DOHH2 (cell line): ENCODE data around the gene SORD.
"Not testable (repeated sequence)": the region's sequence is repeated elsewhere in the genome, so short reads cannot be mapped to it uniquely, and the experiment has no call there.

ENCODE experiments used
- H3F3A ChIP-seq: fragments of 200-600 bp; sonication (generic), shearing (Covaris generic); 2 replicates; pipeline ENCODE4 v1.6.0; 2016; ENCODE audit warnings: antibody characterized with exemption, mild to moderate bottlenecking; ENCODE audit not compliant: control insufficient read depth, insufficient read depth
- H3K27ac ChIP-seq: fragments of 200-600 bp; sonication (generic); 2 replicates; pipeline ENCODE4 v1.5.1; 2014; ENCODE audit warnings: low read depth, mild to moderate bottlenecking, low read length, moderate library complexity
- H3K27me3 ChIP-seq: fragments of 200-600 bp; sonication (generic); 2 replicates; pipeline ENCODE4 v1.6.1; 2014; ENCODE audit warnings: mild to moderate bottlenecking, low read length, mixed read lengths; ENCODE audit not compliant: control insufficient read depth
- H3K36me3 ChIP-seq: fragments of 200-600 bp; sonication (generic); 2 replicates; pipeline ENCODE4 v1.6.1; 2014; ENCODE audit warnings: mild to moderate bottlenecking, low read length, moderate library complexity, mixed read lengths; ENCODE audit not compliant: control insufficient read depth
- H3K4me1 ChIP-seq: fragments of 200-600 bp; sonication (generic); 2 replicates; pipeline ENCODE4 v1.6.1; 2014; ENCODE audit warnings: mild to moderate bottlenecking, low read length, mixed read lengths; ENCODE audit not compliant: control insufficient read depth
- H3K4me2 ChIP-seq: fragments of 200-600 bp; sonication (generic); 2 replicates; pipeline ENCODE4 v1.6.0; 2014; ENCODE audit warnings: mild to moderate bottlenecking, low read length, moderate library complexity
- H3K4me3 ChIP-seq: fragments of 200-600 bp; sonication (generic); 2 replicates; pipeline ENCODE4 v1.5.1; 2014; ENCODE audit warnings: mild to moderate bottlenecking, low read length, mixed read lengths
- H3K79me2 ChIP-seq: fragments of 200-600 bp; sonication (generic); 2 replicates; pipeline ENCODE4 v1.6.1; 2014; ENCODE audit warnings: mild to moderate bottlenecking, low read length, mixed read lengths; ENCODE audit not compliant: control insufficient read depth
- H3K9me2 ChIP-seq: fragments of 200-600 bp; sonication (generic); replicated peaks from 2 replicates; pipeline ENCODE4 v1.6.1; 2014; ENCODE audit warnings: mild to moderate bottlenecking, low read length, mixed read lengths; ENCODE audit not compliant: control insufficient read depth
- H3K9me3 ChIP-seq: fragments of 200-600 bp; sonication (generic); 2 replicates; pipeline ENCODE4 v1.6.1; 2014; ENCODE audit warnings: antibody characterized with exemption, low read length, mixed read lengths; ENCODE audit not compliant: control insufficient read depth, insufficient read depth
- H4K20me1 ChIP-seq: fragments of 200-600 bp; sonication (generic); 2 replicates; pipeline ENCODE4 v1.6.0; 2014; ENCODE audit warnings: low read depth, mild to moderate bottlenecking, antibody characterized with exemption, low read length, moderate library complexity; ENCODE audit not compliant: control insufficient read depth, insufficient read depth
- CTCF ChIP-seq: fragments of 200-600 bp; sonication (generic); IDR thresholded peaks from one replicate; pipeline ENCODE4 v1.5.1; 2014; ENCODE audit warnings: antibody characterized with exemption, mild to moderate bottlenecking, low read depth, low read length; ENCODE audit not compliant: poor library complexity, severe bottlenecking
- EZH2phosphoT487 ChIP-seq: fragments of 200-600 bp; sonication (generic); IDR thresholded peaks from 2 replicates; pipeline ENCODE4 v1.6.1; 2017; ENCODE audit warnings: borderline replicate concordance, mild to moderate bottlenecking, antibody characterized with exemption, low read length, moderate library complexity, mixed read lengths

The SORD gene

DNA sequence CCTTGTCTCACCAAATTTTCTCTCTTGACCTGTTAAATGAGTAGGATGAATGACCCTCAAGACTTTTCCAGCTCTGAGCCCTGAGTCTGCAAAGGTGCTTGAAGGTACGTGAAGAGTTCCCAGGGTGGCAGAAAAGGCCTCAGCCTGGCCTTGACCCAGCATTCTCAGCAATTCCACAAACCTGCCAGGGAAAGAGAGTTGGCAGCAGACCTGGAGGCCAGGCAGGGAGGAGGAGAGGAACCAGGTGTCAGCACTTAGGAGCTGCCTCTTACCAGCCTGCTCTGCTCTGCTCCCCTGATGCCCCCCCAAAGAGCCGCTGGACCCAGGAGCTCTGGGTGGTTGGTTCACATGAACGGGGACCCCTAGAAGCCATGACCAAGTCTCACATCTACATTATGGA is 57.6 kb downstream of the SORD start:
- not testable (repeated sequence) for H3K4me3 ChIP-seq, H3K4me1 ChIP-seq, H3K36me3 ChIP-seq, H3K9me2 ChIP-seq, H3K79me2 ChIP-seq, H3K27ac ChIP-seq, H3F3A ChIP-seq, H3K4me2 ChIP-seq, H4K20me1 ChIP-seq, H3K27me3 ChIP-seq, H3K9me3 ChIP-seq

DNA sequence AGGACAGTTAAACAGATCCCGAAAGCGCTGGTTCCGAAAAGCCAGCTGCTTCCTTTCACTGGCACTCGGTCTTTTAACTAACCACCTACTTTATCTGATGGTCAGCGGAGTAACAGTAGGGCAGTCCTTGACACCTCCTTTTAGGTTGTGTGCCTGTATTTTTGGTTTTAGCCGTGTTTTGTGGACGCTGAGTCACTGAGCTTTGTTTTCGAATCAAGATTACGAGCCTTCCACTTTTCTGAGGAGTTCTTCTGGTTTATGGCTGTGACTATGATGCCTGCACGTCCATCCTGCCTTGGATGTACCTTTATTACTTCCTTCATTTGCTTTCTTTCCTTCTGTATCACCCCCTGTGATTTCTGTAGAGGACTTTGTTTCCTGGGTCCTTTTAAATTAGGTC is 59.4 kb downstream of the SORD start:
- not testable (repeated sequence) for H3F3A ChIP-seq, H3K4me2 ChIP-seq, H3K27me3 ChIP-seq, H3K27ac ChIP-seq, H3K79me2 ChIP-seq, H3K4me1 ChIP-seq, H3K9me3 ChIP-seq, H4K20me1 ChIP-seq, H3K36me3 ChIP-seq, H3K4me3 ChIP-seq, H3K9me2 ChIP-seq

GRCh38 chr15:45083223-45083622 is 60.2 kb downstream of the SORD start:
- Histone ChIP-seq H3K27ac (no peak overlapping the region), H3K9me2 (no peaks in the 10 kb centered on the region), H3F3A (no peaks in the 10 kb centered on the region), H3K4me3 (no peak overlapping the region), H4K20me1 (no peaks in the 10 kb centered on the region), H3K79me2 (no peaks in the 10 kb centered on the region), H3K4me2 (no peak overlapping the region), H3K36me3 (no peaks in the 10 kb centered on the region), H3K4me1 (no peaks in the 10 kb centered on the region), H3K27me3 (0 out of 2 replicates have a peak, but pooled peaks cover 3% of the 10 kb centered on the region), H3K9me3 (no peaks in the 10 kb centered on the region)
- TF ChIP-seq CTCF, result no peak
- TF ChIP-seq EZH2phosphoT487, result no peak

DNA sequence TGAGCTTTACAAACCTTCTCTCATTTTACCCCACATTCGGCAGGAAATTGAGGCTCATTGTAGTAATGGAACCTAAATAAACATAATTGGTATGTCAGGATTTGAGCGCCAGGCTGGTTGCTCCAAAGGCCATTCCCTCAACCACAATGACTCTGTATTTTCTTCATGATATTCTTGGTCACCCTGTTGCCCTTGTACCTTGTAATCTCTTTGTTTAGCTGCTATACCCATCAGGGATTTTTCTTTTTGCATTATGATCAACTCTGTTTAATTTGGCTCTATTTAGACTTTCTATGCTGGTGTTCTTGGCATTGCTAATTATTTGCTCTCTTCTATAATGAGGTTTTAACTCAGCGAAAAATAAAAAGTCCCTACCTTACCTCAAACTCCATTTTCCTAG is 61.2 kb downstream of the SORD start:
- Histone ChIP-seq H3K36me3 (no peaks in the 10 kb centered on the region), H3K79me2 (no peaks in the 10 kb centered on the region), H3K4me2 (no peak overlapping the region), H3K27me3 (peaks cover 7% of the 10 kb centered on the region; the same call in 1 of the 2 replicates), H3K4me3 (no peak overlapping the region), H3K9me3 (no peaks in the 10 kb centered on the region), H4K20me1 (no peaks in the 10 kb centered on the region), H3K4me1 (no peaks in the 10 kb centered on the region), H3K9me2 (no peaks in the 10 kb centered on the region), H3F3A (no peaks in the 10 kb centered on the region), H3K27ac (no peak overlapping the region)
- TF ChIP-seq CTCF, result no peak
- TF ChIP-seq EZH2phosphoT487, result no peak
